ENCODE measurements around the gene JMJD1C. TPM values are rescaled to one million over a fixed set of nuclear protein-coding genes. Genes with fewer than 3 reads are reported as not detected.

The JMJD1C gene
- total RNA-seq, 1 experiment from 2014 or later = 139 TPM

GRCh38 chr10:63331586-63331985 lies 134.2 kb downstream of the JMJD1C start:
- ATAC-seq (no peak), DNase-seq (no peak)
- no peaks in the 10 kb centered on the region for H4K20me1 ChIP-seq (ENCODE audit: low read length)
- H3K9me2 ChIP-seq (replicated peaks; ENCODE audit: low read length) = no peaks in the 10 kb centered on the region
- no TSS peak for BruUV-seq (replicated peaks)
- no peak overlapping the region for H3K4me2 ChIP-seq (ENCODE audit: low read length)
- no peaks in the 10 kb centered on the region for H3K27me3 ChIP-seq (ENCODE audit: low read length)
- no peak overlapping the region for H3K4me3 ChIP-seq (ENCODE audit: low read length)
- ChIA-PET POLR2A (ENCODE audit: unreplicated experiment) (no interaction called here), CTCF (no interaction called here)
- 0 out of 2 replicates have a peak, but pooled peaks cover 4% of the 10 kb centered on the region for H3K79me2 ChIP-seq (ENCODE audit: low read length)
- H3K4me1 ChIP-seq (ENCODE audit: insufficient read depth, low read length) = peaks cover 5% of the 10 kb centered on the region; the same call in 1 of the 2 replicates
- H3K36me3 ChIP-seq (ENCODE audit: low read depth, low read length) = no peaks in the 10 kb centered on the region
- H3F3A ChIP-seq (ENCODE audit: low read length, unreplicated experiment) = no peaks in the 10 kb centered on the region
- no peak overlapping the region for H3K27ac ChIP-seq (ENCODE audit: low read length)
- no peak overlapping the region for H2AFZ ChIP-seq (ENCODE audit: low read length)
- no peak overlapping the region for H3K9ac ChIP-seq (ENCODE audit: low read length)
- TF ChIP-seq EZH2phosphoT487 (IDR thresholded peaks at IDR 0.05; ENCODE audit: borderline replicate concordance, low read length) (no peak), EZH2 (IDR thresholded peaks at IDR 0.05; ENCODE audit: low read length, unreplicated experiment) (no peak), CTCF (conservative IDR thresholded peaks at IDR 0.05; ENCODE audit: low read depth, low read length) (no peak)
- intact Hi-C loops (cut with micrococcal nuclease) = no loop called here
- no peaks in the 10 kb centered on the region for H3K9me3 ChIP-seq (ENCODE audit: low read length)

- no peak overlapping the region for H3K9ac ChIP-seq (ENCODE audit: low read length)
- ChIA-PET POLR2A (ENCODE audit: unreplicated experiment) (no interaction called here), CTCF (interaction anchor here (0.6 kb wide), 1 partner anchor 229 kb away, joined by 4 read pairs; no protein-coding TSS in a partner anchor)
- 0 out of 2 replicates have a peak, but pooled peaks cover 9% of the 10 kb centered on the region for H3K79me2 ChIP-seq (ENCODE audit: low read length)
- TF ChIP-seq EZH2phosphoT487 (IDR thresholded peaks at IDR 0.05; ENCODE audit: borderline replicate concordance, low read length) (no peak), CTCF (conservative IDR thresholded peaks at IDR 0.05; ENCODE audit: low read depth, low read length) (no peak), EZH2 (IDR thresholded peaks at IDR 0.05; ENCODE audit: low read length, unreplicated experiment) (no peak)
- H3K4me1 ChIP-seq (ENCODE audit: insufficient read depth, low read length) = peaks cover 5% of the 10 kb centered on the region; the same call in 1 of the 2 replicates
- H4K20me1 ChIP-seq (ENCODE audit: low read length) = no peaks in the 10 kb centered on the region
- H3K27ac ChIP-seq (ENCODE audit: low read length) = no peak overlapping the region
- DNase-seq (no peak), ATAC-seq (no peak)
- H3K9me2 ChIP-seq (replicated peaks; ENCODE audit: low read length) = no peaks in the 10 kb centered on the region
- BruUV-seq (replicated peaks) = no TSS peak
- H3K36me3 ChIP-seq (ENCODE audit: low read depth, low read length) = no peaks in the 10 kb centered on the region
- no peaks in the 10 kb centered on the region for H3F3A ChIP-seq (ENCODE audit: low read length, unreplicated experiment)
- H3K4me2 ChIP-seq (ENCODE audit: low read length) = no peak overlapping the region
- H3K9me3 ChIP-seq (ENCODE audit: low read length) = no peaks in the 10 kb centered on the region
- H3K4me3 ChIP-seq (ENCODE audit: low read length) = no peak overlapping the region
- no peaks in the 10 kb centered on the region for H3K27me3 ChIP-seq (ENCODE audit: low read length)
- intact Hi-C loops (cut with micrococcal nuclease) = no loop called here
- H2AFZ ChIP-seq (ENCODE audit: low read length) = no peak overlapping the region
These were observed 141.3 kb downstream of the JMJD1C start for GRCh38 chr10:63324495-63324854.

GRCh38 chr10:63323701-63324494 lies 141.9 kb downstream of the JMJD1C start:
- no peak overlapping the region for H2AFZ ChIP-seq (ENCODE audit: low read length)
- no peak overlapping the region for H3K4me2 ChIP-seq (ENCODE audit: low read length)
- H3K9me2 ChIP-seq (replicated peaks; ENCODE audit: low read length) = no peaks in the 10 kb centered on the region
- H3K4me3 ChIP-seq (ENCODE audit: low read length) = no peak overlapping the region
- ATAC-seq = no peak
- DNase-seq = no peak
- H3K36me3 ChIP-seq (ENCODE audit: low read depth, low read length) = no peaks in the 10 kb centered on the region
- H3K79me2 ChIP-seq (ENCODE audit: low read length) = 0 out of 2 replicates have a peak, but pooled peaks cover 6% of the 10 kb centered on the region
- H3K27me3 ChIP-seq (ENCODE audit: low read length) = no peaks in the 10 kb centered on the region
- H3F3A ChIP-seq (ENCODE audit: low read length, unreplicated experiment) = no peaks in the 10 kb centered on the region
- no peaks in the 10 kb centered on the region for H3K9me3 ChIP-seq (ENCODE audit: low read length)
- ChIA-PET CTCF (interaction anchor here (0.6 kb wide), 2 partner anchors 47 to 64 kb away, joined by 3 to 6 read pairs; no protein-coding TSS in a partner anchor), POLR2A (ENCODE audit: unreplicated experiment) (interaction anchor here (0.6 kb wide), 1 partner anchor 54 kb away, joined by 5 read pairs; no protein-coding TSS in a partner anchor)
- TF ChIP-seq CTCF (conservative IDR thresholded peaks at IDR 0.05; ENCODE audit: low read depth, low read length) (no peak), EZH2phosphoT487 (IDR thresholded peaks at IDR 0.05; ENCODE audit: borderline replicate concordance, low read length) (no peak), EZH2 (IDR thresholded peaks at IDR 0.05; ENCODE audit: low read length, unreplicated experiment) (no peak)
- H4K20me1 ChIP-seq (ENCODE audit: low read length) = no peaks in the 10 kb centered on the region
- BruUV-seq (replicated peaks) = no TSS peak
- intact Hi-C loops (cut with micrococcal nuclease) = no loop called here
- no peak overlapping the region for H3K9ac ChIP-seq (ENCODE audit: low read length)
- peaks cover 5% of the 10 kb centered on the region; the same call in 1 of the 2 replicates for H3K4me1 ChIP-seq (ENCODE audit: insufficient read depth, low read length)
- H3K27ac ChIP-seq (ENCODE audit: low read length) = no peak overlapping the region

Data from PC-3 (cell line).